GM13976 (cell line): ENCODE measurements around the gene NPAS3.

ENCODE experiments used
- DNase-seq: peaks from one replicate; pipeline ENCODE4 v3.0.0; 2012; ENCODE audit warnings: low spot score
- CTCF ChIP-seq: IDR thresholded peaks from 2 replicates; pipeline ENCODE4 v1.5.1; 2012; ENCODE audit warnings: borderline replicate concordance, mild to moderate bottlenecking; ENCODE audit not compliant: insufficient read depth; ENCODE audit errors: extremely low read depth, missing control alignments, control extremely low read depth
- in situ Hi-C: fragments of 300-500 bp; cut with MboI; formaldehyde crosslinking; loops from one replicate; pipeline ENCODE4 v1.12.0; 2022; ENCODE audit warnings: low sequenced_read_pairs, mixed read lengths, inconsistent platforms; ENCODE audit not compliant: unreplicated experiment

NPAS3 gene

GRCh38 chr14:33009673-33010072 lies 71.0 kb downstream of the NPAS3 start:
- in situ Hi-C loops = no loop called here
- TF ChIP-seq CTCF = no peak
- no peak for DNase-seq

- in situ Hi-C loops = no loop called here
- no peak for DNase-seq
- TF ChIP-seq CTCF = no peak
These were observed 71.8 kb downstream of the NPAS3 start for GRCh38 chr14:33010495-33010894.

- TF ChIP-seq CTCF = no peak
- no peak for DNase-seq
- in situ Hi-C loops = no loop called here
These were observed 76.0 kb downstream of the NPAS3 start for GRCh38 chr14:33014710-33015109.

- TF ChIP-seq CTCF = no peak
- in situ Hi-C loops = no loop called here
- DNase-seq = no peak
These were observed 77.9 kb downstream of the NPAS3 start for GRCh38 chr14:33016613-33017012.

GRCh38 chr14:33017016-33017415 lies 78.3 kb downstream of the NPAS3 start:
- in situ Hi-C loops = no loop called here
- no peak for DNase-seq
- no peak for TF ChIP-seq CTCF

GRCh38 chr14:33019346-33019745 lies 80.7 kb downstream of the NPAS3 start:
- DNase-seq = no peak
- in situ Hi-C loops = no loop called here
- TF ChIP-seq CTCF = no peak
